ENCODE data around the gene THSD7B. TPM values are rescaled to one million over a fixed set of nuclear protein-coding genes. Genes with fewer than 3 reads are reported as not detected.
"Not testable (repeated sequence)": the region's sequence is repeated elsewhere in the genome, so short reads cannot be mapped to it uniquely, and the experiment has no call there.

THSD7B gene
- total RNA-seq, 2 experiments from 2014 or later = not detected

DNA sequence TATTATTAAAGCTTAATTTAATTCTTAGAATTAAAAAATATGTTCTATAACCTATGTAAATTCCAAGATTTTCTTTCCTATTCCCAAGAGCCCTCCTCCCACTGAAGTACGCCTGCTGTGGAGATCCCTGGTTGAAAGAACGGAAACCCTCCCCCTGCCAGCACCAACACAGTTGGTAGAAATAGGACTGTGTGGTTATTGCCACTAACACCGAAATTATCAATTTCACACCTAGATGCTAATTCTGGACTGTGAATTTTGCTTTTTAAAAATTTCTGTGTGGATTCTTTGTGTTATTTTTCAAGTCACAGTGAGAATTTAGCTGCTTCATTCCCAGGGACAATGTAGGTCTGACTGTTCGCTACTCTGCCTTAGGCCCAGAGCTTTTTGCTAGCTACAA is 893.1 kb downstream of the THSD7B start:
- Mint-ChIP-seq H3K4me3 (no peak overlapping the region), H3K36me3 (ENCODE audit: low read depth) (no peaks in the 10 kb centered on the region), H3K27me3 (ENCODE audit: low read depth) (no peaks in the 10 kb centered on the region), H3K27ac (no peak overlapping the region), H3K9me3 (peaks cover 5% of the 10 kb centered on the region), H3K4me1 (ENCODE audit: low read depth) (no peaks in the 10 kb centered on the region)
- intact Hi-C loops (cut with micrococcal nuclease) = no loop called here
- CTCF ChIA-PET = no interaction called here
- no peak for DNase-seq

GRCh38 chr2:137659616-137660015 is 894.3 kb downstream of the THSD7B start:
- Mint-ChIP-seq H3K4me1 (ENCODE audit: low read depth) (no peaks in the 10 kb centered on the region), H3K27ac (no peak overlapping the region), H3K9me3 (peaks cover 5% of the 10 kb centered on the region), H3K36me3 (ENCODE audit: low read depth) (no peaks in the 10 kb centered on the region), H3K27me3 (ENCODE audit: low read depth) (no peaks in the 10 kb centered on the region), H3K4me3 (no peak overlapping the region)
- CTCF ChIA-PET = no interaction called here
- no peak for DNase-seq
- intact Hi-C loops (cut with micrococcal nuclease) = no loop called here

DNA sequence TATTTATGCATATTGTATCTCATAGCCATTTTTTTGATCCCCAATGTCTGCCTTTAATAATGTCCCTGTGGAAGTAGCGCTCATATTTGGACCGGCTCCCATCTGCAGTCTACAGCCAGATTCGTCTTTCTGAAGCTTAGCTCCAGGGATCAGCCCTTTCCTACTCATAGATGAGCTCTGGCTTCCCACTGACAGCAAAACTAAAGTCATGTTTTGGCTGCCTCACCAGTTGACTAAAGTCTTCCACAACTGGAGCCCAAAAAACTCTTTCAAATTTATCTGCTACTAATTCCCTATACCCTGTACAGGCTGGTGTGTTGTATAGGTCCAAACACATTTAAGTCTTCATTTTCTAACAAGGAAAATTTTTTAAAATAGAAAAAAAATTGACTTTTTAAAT is 904.8 kb downstream of the THSD7B start:
- H3K27me3 Mint-ChIP-seq (ENCODE audit: low read depth) = no peaks in the 10 kb centered on the region
- CTCF ChIA-PET = no interaction called here
- H3K27ac Mint-ChIP-seq = no peak overlapping the region
- DNase-seq = no peak
- H3K4me1 Mint-ChIP-seq (ENCODE audit: low read depth) = no peaks in the 10 kb centered on the region
- H3K36me3 Mint-ChIP-seq (ENCODE audit: low read depth) = no peaks in the 10 kb centered on the region
- intact Hi-C loops (cut with micrococcal nuclease) = no loop called here
- H3K9me3 Mint-ChIP-seq = peaks cover 1% of the 10 kb centered on the region
- H3K4me3 Mint-ChIP-seq = no peak overlapping the region

GRCh38 chr2:137672989-137673552 is 907.7 kb downstream of the THSD7B start:
- no peak for DNase-seq
- CTCF ChIA-PET = no interaction called here
- intact Hi-C loops (cut with micrococcal nuclease) = no loop called here
- Mint-ChIP-seq H3K4me1 (ENCODE audit: low read depth) (no peaks in the 10 kb centered on the region), H3K36me3 (ENCODE audit: low read depth) (no peaks in the 10 kb centered on the region), H3K9me3 (peaks cover 1% of the 10 kb centered on the region), H3K27ac (no peak overlapping the region), H3K27me3 (ENCODE audit: low read depth) (no peaks in the 10 kb centered on the region), H3K4me3 (no peak overlapping the region)

- CTCF ChIA-PET = no interaction called here
Observed at GRCh38 chr2:137674991-137675390, 909.6 kb downstream of the THSD7B start.

DNA sequence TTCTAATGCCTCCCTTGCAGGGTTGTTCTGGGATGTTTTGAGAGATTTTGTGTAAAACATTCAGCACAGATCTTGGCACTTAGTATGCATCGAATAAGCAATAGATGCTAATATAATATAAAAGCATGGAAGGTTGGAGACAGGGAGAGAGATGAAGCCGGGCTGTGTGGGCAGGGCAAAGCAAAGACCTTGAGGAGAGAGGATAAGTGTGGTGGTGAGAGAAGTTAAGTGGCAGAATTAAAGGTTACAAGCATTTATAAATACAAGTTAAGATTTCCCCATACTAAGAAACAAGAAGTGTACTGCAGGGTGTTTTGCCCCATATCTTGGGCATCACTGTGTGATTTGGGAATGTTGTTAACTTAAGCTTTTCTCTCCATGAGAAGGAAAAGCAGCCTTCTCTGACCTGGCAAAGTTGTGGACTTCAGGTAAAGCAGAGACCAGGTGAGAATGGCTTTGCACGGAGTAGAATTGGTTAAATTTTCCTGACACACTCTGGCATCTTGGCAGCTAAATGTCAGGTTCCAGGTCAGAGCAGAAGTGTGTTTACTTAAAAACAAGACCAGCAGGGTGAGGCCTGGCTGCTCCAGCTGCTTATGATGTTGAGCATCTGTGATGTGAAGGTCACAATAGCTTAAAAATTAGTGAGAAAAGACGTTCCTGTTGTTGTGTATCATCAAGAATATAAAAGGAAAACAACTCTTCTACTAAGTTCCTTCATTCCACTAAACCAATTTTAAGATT is 910.4 kb downstream of the THSD7B start:
- H3K9me3 Mint-ChIP-seq = peaks cover 1% of the 10 kb centered on the region
- CTCF ChIA-PET = no interaction called here
- H3K4me3 Mint-ChIP-seq = no peak overlapping the region
- no peak overlapping the region for H3K27ac Mint-ChIP-seq
- intact Hi-C loops (cut with micrococcal nuclease) = no loop called here
- H3K36me3 Mint-ChIP-seq (ENCODE audit: low read depth) = no peaks in the 10 kb centered on the region
- DNase-seq = no peak
- H3K4me1 Mint-ChIP-seq (ENCODE audit: low read depth) = no peaks in the 10 kb centered on the region
- no peaks in the 10 kb centered on the region for H3K27me3 Mint-ChIP-seq (ENCODE audit: low read depth)

More at GRCh38 chr2:137674991-137675390, 909.6 kb downstream of the THSD7B start:
- Mint-ChIP-seq H3K36me3 (ENCODE audit: low read depth) (no peaks in the 10 kb centered on the region), H3K27me3 (ENCODE audit: low read depth) (no peaks in the 10 kb centered on the region), H3K27ac (no peak overlapping the region), H3K4me1 (ENCODE audit: low read depth) (no peaks in the 10 kb centered on the region), H3K9me3 (peaks cover 1% of the 10 kb centered on the region), H3K4me3 (no peak overlapping the region)
- intact Hi-C loops (cut with micrococcal nuclease) = no loop called here
- DNase-seq = no peak

- intact Hi-C loops (cut with micrococcal nuclease) = no loop called here
- Mint-ChIP-seq H3K4me3 (no peak overlapping the region), H3K27me3 (ENCODE audit: low read depth) (no peaks in the 10 kb centered on the region), H3K36me3 (ENCODE audit: low read depth) (no peaks in the 10 kb centered on the region), H3K9me3 (peaks cover 1% of the 10 kb centered on the region), H3K4me1 (ENCODE audit: low read depth) (no peaks in the 10 kb centered on the region), H3K27ac (no peak overlapping the region)
- CTCF ChIA-PET = no interaction called here
- no peak for DNase-seq
Observed at GRCh38 chr2:137676346-137676745, 911.0 kb downstream of the THSD7B start.

DNA sequence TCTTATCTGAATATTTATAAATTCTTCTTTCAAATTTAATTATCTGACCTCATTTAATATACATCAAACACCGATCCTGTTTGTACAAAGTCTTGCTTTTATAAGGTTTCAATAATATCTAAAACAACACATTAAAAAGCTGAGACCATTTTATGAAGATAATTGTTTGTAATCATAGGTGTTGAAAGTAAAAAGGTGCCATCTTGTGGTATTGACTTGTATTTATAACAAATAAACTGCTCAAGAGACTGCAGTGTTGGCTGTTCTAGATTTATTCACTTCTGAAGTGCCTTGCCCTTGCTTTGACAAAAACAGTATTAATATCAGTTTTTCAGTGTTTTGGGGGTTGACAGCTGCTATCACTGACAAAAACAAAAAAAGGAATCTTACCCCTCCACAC is 912.1 kb downstream of the THSD7B start:
- Mint-ChIP-seq H3K4me1 (ENCODE audit: low read depth) (no peaks in the 10 kb centered on the region), H3K27ac (no peak overlapping the region), H3K4me3 (no peak overlapping the region), H3K36me3 (ENCODE audit: low read depth) (no peaks in the 10 kb centered on the region), H3K27me3 (ENCODE audit: low read depth) (no peaks in the 10 kb centered on the region), H3K9me3 (peaks cover 1% of the 10 kb centered on the region)
- CTCF ChIA-PET = interaction anchor here (0.6 kb wide), 1 partner anchor 772 kb away, joined by 3 read pairs; no protein-coding TSS in a partner anchor
- DNase-seq = no peak
- intact Hi-C loops (cut with micrococcal nuclease) = no loop called here

DNA sequence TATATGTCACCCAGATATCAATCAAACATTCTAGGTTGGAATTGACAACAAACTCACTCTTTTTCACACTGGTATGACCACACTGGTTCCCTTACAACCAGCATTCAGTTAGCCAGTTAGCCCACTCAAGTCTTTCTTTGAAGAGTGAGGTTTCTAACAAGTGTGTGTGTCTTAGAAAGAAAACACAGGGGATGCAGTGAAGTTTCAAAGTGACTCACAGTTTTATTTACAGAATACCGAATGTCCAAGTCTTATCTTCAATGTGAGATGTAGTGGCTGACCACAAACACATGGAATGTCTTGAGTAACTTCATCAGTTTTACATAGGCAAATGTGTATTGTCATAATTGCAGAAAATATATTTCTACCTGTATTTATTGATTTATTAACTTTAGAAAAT is 924.2 kb downstream of the THSD7B start:
- CTCF ChIA-PET = no interaction called here
- DNase-seq = no peak
- Mint-ChIP-seq H3K4me3 (no peak overlapping the region), H3K36me3 (ENCODE audit: low read depth) (no peaks in the 10 kb centered on the region), H3K27me3 (ENCODE audit: low read depth) (no peaks in the 10 kb centered on the region), H3K27ac (no peak overlapping the region), H3K9me3 (no peaks in the 10 kb centered on the region), H3K4me1 (ENCODE audit: low read depth) (no peaks in the 10 kb centered on the region)
- intact Hi-C loops (cut with micrococcal nuclease) = no loop called here

- CTCF ChIA-PET = no interaction called here
- Mint-ChIP-seq H3K4me1 (ENCODE audit: low read depth) (no peaks in the 10 kb centered on the region), H3K27ac (no peak overlapping the region), H3K4me3 (no peak overlapping the region), H3K27me3 (ENCODE audit: low read depth) (no peaks in the 10 kb centered on the region), H3K9me3 (no peaks in the 10 kb centered on the region), H3K36me3 (ENCODE audit: low read depth) (no peaks in the 10 kb centered on the region)
- no peak for DNase-seq
- intact Hi-C loops (cut with micrococcal nuclease) = no loop called here
Observed at GRCh38 chr2:137693534-137693933, 928.2 kb downstream of the THSD7B start.

DNA sequence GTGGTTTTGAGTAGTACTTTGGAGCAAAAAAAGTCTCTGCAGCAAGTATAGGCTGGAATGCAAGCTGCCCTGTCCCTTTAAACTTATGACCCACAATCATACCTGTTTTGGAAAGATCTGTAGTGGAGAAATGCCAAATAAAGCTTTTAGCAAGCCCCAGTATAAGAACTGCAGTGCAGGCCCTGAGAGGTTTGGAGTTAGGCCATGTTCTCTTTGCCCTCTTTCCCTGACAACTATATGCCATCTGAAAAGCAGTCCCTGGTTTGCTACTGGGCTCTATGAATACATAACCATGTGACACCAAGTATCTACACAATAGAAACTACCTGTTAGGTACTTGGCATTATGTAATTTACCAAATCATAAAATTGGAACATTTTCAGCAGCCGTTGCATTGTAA is 931.6 kb downstream of the THSD7B start:
- Mint-ChIP-seq H3K4me1 (ENCODE audit: low read depth) (no peaks in the 10 kb centered on the region), H3K4me3 (no peak overlapping the region), H3K27me3 (ENCODE audit: low read depth) (no peaks in the 10 kb centered on the region), H3K36me3 (ENCODE audit: low read depth) (no peaks in the 10 kb centered on the region), H3K9me3 (peaks cover 1% of the 10 kb centered on the region), H3K27ac (no peak overlapping the region)
- DNase-seq = no peak
- CTCF ChIA-PET = no interaction called here
- intact Hi-C loops (cut with micrococcal nuclease) = no loop called here

GRCh38 chr2:137700250-137700649 is 934.9 kb downstream of the THSD7B start:
- DNase-seq; H3K36me3 Mint-ChIP-seq (ENCODE audit: low read depth); H3K27ac Mint-ChIP-seq; H3K4me3 Mint-ChIP-seq; CTCF ChIA-PET; H3K4me1 Mint-ChIP-seq (ENCODE audit: low read depth); H3K9me3 Mint-ChIP-seq; intact Hi-C loops (cut with micrococcal nuclease); H3K27me3 Mint-ChIP-seq (ENCODE audit: low read depth): not testable (repeated sequence)

DNA sequence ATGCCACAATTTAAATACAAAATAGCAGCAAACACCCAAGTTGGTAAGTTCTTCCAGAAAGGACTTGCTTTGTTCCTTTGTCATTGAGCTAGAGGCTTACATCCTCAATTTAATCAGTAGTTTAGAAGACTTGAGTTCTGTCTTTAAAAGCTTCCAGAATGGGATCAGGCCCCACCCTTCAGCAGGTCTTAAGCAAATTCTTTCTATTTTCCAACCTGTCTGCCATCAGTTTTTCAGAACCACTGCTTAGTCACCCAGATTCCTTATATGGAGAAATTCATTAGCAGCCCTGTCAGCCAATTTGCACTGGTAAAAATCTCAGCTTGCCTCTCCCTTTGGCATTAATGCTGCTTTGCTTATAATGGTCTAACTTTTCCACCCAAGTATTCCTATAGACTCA is 935.3 kb downstream of the THSD7B start:
- DNase-seq = no peak
- Mint-ChIP-seq H3K4me1 (ENCODE audit: low read depth) (no peaks in the 10 kb centered on the region), H3K9me3 (peaks cover 1% of the 10 kb centered on the region), H3K36me3 (ENCODE audit: low read depth) (no peaks in the 10 kb centered on the region), H3K4me3 (no peak overlapping the region), H3K27me3 (ENCODE audit: low read depth) (no peaks in the 10 kb centered on the region), H3K27ac (no peak overlapping the region)
- intact Hi-C loops (cut with micrococcal nuclease) = no loop called here
- CTCF ChIA-PET = no interaction called here

All from activated naive CD4-positive, alpha-beta T cell treated with anti-CD3 and anti-CD28 coated beads for 36 hours (primary cell).